Effector memory CD8-positive, alpha-beta T cell (primary cell): ENCODE data around the gene TAF8.
"Not testable (repeated sequence)": the region's sequence is repeated elsewhere in the genome, so short reads cannot be mapped to it uniquely, and the experiment has no call there.

Source experiments
- ATAC-seq: fragments of 150-1000 bp; cut with Tn5 transposase; replicated peaks from 2 replicates; pipeline ENCODE4 v1.10.0; 2021; ENCODE audit warnings: mild to moderate bottlenecking, moderate library complexity
- DNase-seq, 3 experiments: peaks; one replicate each; pipeline ENCODE4 v3.0.0; 2021
- H3K27ac Mint-ChIP-seq, 2 donors: one replicate each; pipeline ENCODE4 v1.8.0; 2022; ENCODE audit warnings: mild to moderate bottlenecking in 2 of 2, mixed read lengths in 2 of 2, moderate library complexity in 2 of 2
- H3K27me3 Mint-ChIP-seq, 2 donors: one replicate each; pipeline ENCODE4 v1.8.0; 2022; ENCODE audit warnings: mixed read lengths in 2 of 2
- H3K36me3 Mint-ChIP-seq: one replicate; pipeline ENCODE4 v1.8.0; 2022; ENCODE audit warnings: mild to moderate bottlenecking, moderate library complexity, mixed read lengths; ENCODE audit not compliant: insufficient read depth
- H3K4me1 Mint-ChIP-seq, 2 donors: one replicate each; pipeline ENCODE4 v1.8.0; 2022; ENCODE audit warnings: low read depth in 2 of 2, mixed read lengths in 2 of 2
- H3K4me3 Mint-ChIP-seq, 2 donors: one replicate each; pipeline ENCODE4 v1.8.0; 2022; ENCODE audit warnings: mild to moderate bottlenecking in 2 of 2, mixed read lengths in 2 of 2, moderate library complexity in 2 of 2
- H3K9me3 Mint-ChIP-seq, 2 donors: one replicate each; pipeline ENCODE4 v1.8.0; 2022; ENCODE audit warnings: mixed read lengths in 2 of 2
- total RNA-seq, 9 experiments: gene quantifications; one replicate each; lab custom pipeline; 2026; lab: John Stamatoyannopoulos, UW

TAF8 gene, protein sequence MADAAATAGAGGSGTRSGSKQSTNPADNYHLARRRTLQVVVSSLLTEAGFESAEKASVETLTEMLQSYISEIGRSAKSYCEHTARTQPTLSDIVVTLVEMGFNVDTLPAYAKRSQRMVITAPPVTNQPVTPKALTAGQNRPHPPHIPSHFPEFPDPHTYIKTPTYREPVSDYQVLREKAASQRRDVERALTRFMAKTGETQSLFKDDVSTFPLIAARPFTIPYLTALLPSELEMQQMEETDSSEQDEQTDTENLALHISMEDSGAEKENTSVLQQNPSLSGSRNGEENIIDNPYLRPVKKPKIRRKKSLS
- 43.0 to 93.1 (median 70.3) reads per million in 9 experiments for total RNA-seq

DNA sequence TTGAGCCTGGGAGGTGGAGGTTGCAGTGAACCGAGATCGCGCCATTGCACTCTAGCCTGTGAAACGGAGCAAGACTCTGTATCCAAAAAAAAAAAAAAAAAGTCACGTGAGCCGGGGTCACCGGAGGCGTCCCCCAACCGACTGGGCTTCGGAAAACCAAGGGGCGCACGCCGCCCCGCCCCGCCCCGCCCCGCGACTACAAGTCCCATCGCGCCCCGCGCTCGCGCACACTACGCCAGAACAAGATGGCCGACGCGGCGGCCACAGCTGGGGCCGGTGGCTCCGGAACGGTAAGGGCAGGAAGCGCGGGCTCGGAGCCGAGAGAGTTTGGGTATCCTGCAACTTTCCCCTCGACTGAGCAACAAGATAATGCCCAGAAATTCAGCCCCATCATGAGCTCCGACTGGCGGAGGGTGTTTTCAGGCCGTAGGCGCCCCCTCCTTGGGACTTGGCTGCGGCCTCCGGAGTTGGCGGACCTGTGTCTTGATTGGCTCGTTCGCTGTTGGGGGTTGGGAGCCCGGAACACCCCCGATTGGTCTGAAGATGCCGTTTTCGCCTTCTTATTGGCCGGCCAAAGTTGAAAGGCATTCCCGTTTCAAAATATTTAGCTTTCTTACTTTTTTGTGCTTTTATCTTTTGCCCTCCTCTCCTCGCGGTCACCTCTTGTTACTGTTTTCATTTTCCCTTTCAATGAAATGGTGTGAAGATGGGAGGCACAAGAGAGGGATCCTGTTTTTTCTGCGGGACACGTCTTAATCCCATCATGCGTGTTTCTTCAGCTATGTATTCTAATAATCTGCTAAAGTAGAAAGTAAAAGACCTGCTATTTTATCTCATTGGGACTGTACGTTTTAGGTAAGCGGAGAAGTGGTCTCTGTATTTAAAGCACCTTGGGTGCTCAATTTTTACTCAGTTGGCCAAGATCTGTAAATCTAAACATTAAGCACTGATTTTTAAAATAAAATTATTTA, at the start of gene TAF8:
TAF8 (plus strand) TSS at position 228 of the 971 bp plus-strand sequence; CDS start at position 246, 18 bp downstream.
- Mint-ChIP-seq H3K27me3 (no peaks in the 10 kb centered on the region), H3K4me1 (peaks cover 44 to 46% of the 10 kb centered on the region in 2 donors), H3K36me3 (peaks cover 49% of the 10 kb centered on the region), H3K9me3 (no peaks in the 10 kb centered on the region), H3K27ac (peak within 1 kb of the TSS; percentile 96 to 98), H3K4me3 (peak within 1 kb of the TSS; percentile 89 to 94)
- DNase-seq (peak; percentile 75 to 80 (median 78)), ATAC-seq (peak; percentile 67)

DNA sequence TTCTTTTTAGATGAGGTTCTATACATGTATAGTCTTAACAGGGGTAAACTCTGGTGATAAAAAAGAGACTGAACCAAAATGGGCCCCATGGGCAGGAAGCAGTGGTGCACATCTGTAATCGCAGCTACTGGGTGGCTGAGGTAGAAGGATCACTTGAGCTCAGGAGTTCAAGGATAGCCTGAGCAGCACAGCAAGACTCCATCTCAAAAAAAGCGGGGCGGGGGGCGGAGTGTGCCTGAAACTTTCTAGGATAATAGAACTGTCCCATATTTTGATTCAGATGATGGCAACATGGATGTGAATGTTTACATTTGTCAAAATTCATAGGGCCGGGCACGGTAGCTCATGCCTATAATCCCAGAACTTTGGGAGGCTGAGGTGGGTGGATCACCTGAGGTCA, 48.8 kb upstream of the TAF8 start:
- H3K27ac Mint-ChIP-seq = peak overlapping the region in 1 of 2 donors; percentile 66
- ATAC-seq = no peak

GRCh38 chr6:42003658-42004057, 46.7 kb upstream of the TAF8 start:
- not testable (repeated sequence) for ATAC-seq, DNase-seq, H3K4me3 Mint-ChIP-seq, H3K9me3 Mint-ChIP-seq, H3K27me3 Mint-ChIP-seq
- H3K4me1 Mint-ChIP-seq = peaks cover 27 to 47% of the 10 kb centered on the region in 2 donors
- peaks cover 76% of the 10 kb centered on the region for H3K36me3 Mint-ChIP-seq
- peak overlapping the region; percentile 51 to 60 for H3K27ac Mint-ChIP-seq

More for the DNA sequence above, 48.8 kb upstream of the TAF8 start:
- peaks cover 27 to 43% of the 10 kb centered on the region in 2 donors for H3K4me1 Mint-ChIP-seq
- no peak for DNase-seq
- no peaks in the 10 kb centered on the region for H3K27me3 Mint-ChIP-seq
- peaks cover 80% of the 10 kb centered on the region for H3K36me3 Mint-ChIP-seq
- H3K9me3 Mint-ChIP-seq = no peaks in the 10 kb centered on the region
- H3K4me3 Mint-ChIP-seq = peak overlapping the region in 1 of 2 donors; percentile 30

DNA sequence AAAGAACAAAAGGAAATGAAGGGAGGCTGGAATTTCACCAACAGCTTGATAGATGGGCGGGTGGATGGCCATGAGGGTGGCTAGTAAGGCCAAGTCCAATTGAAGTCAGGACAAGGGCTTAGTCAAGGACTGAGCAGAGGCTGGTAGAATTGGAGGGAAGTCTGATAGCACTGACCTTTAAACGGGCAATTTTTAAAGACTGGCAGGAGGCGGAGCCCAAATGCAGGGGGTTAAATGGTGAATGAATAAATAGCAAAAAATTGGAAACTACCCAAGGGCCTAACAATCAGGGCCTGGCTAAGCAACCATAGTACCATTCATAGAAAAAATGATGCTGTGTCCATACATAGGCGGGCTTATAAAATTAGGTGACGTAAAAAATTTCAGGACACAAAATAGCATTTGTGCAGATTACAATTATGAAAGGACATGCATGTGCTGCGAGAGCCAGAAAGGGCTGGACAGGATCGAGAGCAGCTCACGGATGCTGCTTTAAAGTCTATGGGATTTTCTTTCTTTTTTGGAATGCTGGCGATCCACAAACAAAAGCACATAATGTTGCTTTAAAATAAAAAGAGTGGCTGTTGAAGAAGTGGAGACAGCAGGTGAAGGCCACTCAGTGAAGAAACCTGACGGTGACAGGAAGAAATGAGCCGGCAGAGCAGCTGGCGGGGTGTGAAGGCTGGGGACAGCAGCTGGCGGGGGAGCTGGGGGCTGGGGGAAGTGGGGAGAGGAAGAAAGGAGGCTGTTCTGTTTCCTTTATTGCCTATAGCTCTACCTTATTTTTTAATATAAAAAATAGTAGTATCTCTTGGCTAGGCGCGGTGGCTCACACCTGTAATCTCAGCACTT, 42.8 kb upstream of the TAF8 start:
- Mint-ChIP-seq H3K27me3 (no peaks in the 10 kb centered on the region), H3K36me3 (peaks cover 58% of the 10 kb centered on the region), H3K4me3 (peak overlapping the region; percentile 70 to 75), H3K27ac (peak overlapping the region; percentile 88 to 91), H3K4me1 (peaks cover 44 to 56% of the 10 kb centered on the region in 2 donors), H3K9me3 (no peaks in the 10 kb centered on the region)
- peak; percentile 89 for ATAC-seq
- peak; percentile 18 to 40 (median 34) for DNase-seq

DNA sequence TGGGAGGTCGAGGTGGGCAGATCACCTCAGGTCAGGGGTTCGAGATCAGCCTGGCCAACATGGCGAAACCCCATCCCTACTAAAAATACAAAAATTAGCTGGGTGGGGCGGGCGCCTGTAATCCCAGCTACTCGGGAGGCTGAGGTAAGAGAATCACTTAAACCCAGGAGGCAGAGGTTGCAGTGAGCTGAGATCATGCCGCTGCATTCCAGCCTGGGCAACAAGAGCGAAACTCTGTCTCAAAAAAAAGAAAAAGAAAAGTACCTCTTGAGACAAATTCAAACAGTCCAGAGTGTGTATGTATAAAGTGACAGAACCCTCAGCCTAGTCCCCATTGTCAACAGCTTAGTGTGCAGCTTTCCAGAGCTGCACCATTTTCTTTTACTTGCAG, 42.2 kb upstream of the TAF8 start:
- peaks cover 48 to 61% of the 10 kb centered on the region in 2 donors for H3K4me1 Mint-ChIP-seq
- H3K27ac Mint-ChIP-seq = peak overlapping the region; percentile 88 to 91
- H3K27me3 Mint-ChIP-seq, ATAC-seq, H3K9me3 Mint-ChIP-seq, DNase-seq: not testable (repeated sequence)
- peak overlapping the region; percentile 70 to 75 for H3K4me3 Mint-ChIP-seq
- H3K36me3 Mint-ChIP-seq = peaks cover 57% of the 10 kb centered on the region

- Mint-ChIP-seq H3K27ac (peak overlapping the region; percentile 72 to 91), H3K9me3 (no peaks in the 10 kb centered on the region), H3K36me3 (peaks cover 57% of the 10 kb centered on the region), H3K4me1 (peaks cover 54 to 68% of the 10 kb centered on the region in 2 donors), H3K4me3 (peak overlapping the region; percentile 51 to 72), H3K27me3 (no peaks in the 10 kb centered on the region)
- no peak for ATAC-seq
- no peak for DNase-seq
Measured at GRCh38 chr6:42009844-42010184, 40.5 kb upstream of the TAF8 start.

DNA sequence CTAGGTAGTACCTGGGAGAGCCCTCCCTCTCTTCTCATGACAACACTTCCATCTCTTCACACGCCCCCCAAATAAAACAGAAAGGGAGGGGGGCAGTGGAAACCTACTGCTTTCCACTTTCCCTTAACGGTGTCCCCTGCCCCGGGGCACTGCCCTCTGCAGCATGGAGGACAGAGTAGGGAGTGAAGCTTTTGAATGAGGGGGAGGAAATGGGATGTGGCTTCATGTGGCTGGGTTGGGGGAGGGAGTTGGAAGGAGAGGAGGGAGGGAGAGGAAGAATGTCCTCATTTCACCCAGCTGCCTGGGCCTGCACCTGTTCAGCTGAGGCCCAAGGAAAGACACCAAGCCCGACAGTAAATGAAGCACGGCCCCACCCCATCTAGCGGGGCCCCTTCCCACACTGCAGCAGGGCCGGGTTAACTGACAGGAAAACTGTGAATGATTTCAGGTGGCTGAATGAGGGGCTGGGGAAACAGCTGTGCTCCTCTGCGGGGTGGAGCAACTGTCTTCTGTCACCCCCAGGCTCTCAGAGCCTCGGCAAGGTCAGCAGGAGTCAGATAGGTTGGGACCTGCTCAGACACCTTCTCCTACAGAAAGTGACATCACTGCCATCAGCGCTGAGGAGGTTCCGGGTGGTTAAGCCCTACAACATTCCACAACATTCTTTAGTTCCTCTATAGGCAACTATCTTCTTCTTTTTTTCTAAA, 40.0 kb upstream of the TAF8 start:
- Mint-ChIP-seq H3K27ac (peak overlapping the region; percentile 72 to 91), H3K4me3 (peak overlapping the region; percentile 51 to 72), H3K4me1 (peaks cover 57 to 67% of the 10 kb centered on the region in 2 donors), H3K27me3 (no peaks in the 10 kb centered on the region), H3K9me3 (no peaks in the 10 kb centered on the region), H3K36me3 (peaks cover 57% of the 10 kb centered on the region)
- ATAC-seq (peak; percentile 44), DNase-seq (no peak)

GRCh38 chr6:42010909-42011308, 39.4 kb upstream of the TAF8 start:
- peaks cover 56% of the 10 kb centered on the region for H3K36me3 Mint-ChIP-seq
- no peak for DNase-seq
- peak overlapping the region; percentile 72 to 91 for H3K27ac Mint-ChIP-seq
- ATAC-seq = no peak
- no peaks in the 10 kb centered on the region for H3K9me3 Mint-ChIP-seq
- H3K4me1 Mint-ChIP-seq = peaks cover 57 to 67% of the 10 kb centered on the region in 2 donors
- no peaks in the 10 kb centered on the region for H3K27me3 Mint-ChIP-seq
- peak overlapping the region; percentile 51 to 72 for H3K4me3 Mint-ChIP-seq

- Mint-ChIP-seq H3K4me1 (peaks cover 59 to 70% of the 10 kb centered on the region in 2 donors), H3K27me3 (no peaks in the 10 kb centered on the region), H3K4me3 (peak overlapping the region in 1 of 2 donors; percentile 18), H3K36me3 (peaks cover 70% of the 10 kb centered on the region), H3K27ac (peak overlapping the region; percentile 30 to 86), H3K9me3 (no peaks in the 10 kb centered on the region)
- DNase-seq (no peak), ATAC-seq (no peak)
Measured at GRCh38 chr6:42012501-42013133, 37.7 kb upstream of the TAF8 start.

DNA sequence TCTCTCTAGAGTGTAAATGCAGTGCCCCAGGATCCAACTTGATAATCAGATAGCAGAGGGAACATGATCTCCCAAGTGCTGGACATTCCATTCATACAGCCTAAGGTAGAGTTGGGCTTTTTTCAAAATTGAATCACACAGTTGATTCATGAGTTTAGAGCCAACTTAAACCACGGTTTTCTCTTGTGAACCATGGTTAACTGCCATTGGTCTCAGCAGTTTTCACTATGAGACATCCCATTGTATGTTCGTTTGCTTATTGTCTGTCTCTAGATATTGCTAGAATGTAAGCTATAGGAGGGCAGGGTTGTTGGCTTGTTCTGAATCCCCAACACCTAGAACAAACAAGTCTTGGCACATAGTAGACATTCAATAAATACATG, 37.2 kb upstream of the TAF8 start:
- DNase-seq (no peak), ATAC-seq (no peak)
- Mint-ChIP-seq H3K4me1 (peaks cover 57 to 65% of the 10 kb centered on the region in 2 donors), H3K27me3 (no peaks in the 10 kb centered on the region), H3K4me3 (peak overlapping the region in 1 of 2 donors; percentile 18), H3K36me3 (peaks cover 66% of the 10 kb centered on the region), H3K27ac (peak overlapping the region; percentile 30 to 86), H3K9me3 (no peaks in the 10 kb centered on the region)

DNA sequence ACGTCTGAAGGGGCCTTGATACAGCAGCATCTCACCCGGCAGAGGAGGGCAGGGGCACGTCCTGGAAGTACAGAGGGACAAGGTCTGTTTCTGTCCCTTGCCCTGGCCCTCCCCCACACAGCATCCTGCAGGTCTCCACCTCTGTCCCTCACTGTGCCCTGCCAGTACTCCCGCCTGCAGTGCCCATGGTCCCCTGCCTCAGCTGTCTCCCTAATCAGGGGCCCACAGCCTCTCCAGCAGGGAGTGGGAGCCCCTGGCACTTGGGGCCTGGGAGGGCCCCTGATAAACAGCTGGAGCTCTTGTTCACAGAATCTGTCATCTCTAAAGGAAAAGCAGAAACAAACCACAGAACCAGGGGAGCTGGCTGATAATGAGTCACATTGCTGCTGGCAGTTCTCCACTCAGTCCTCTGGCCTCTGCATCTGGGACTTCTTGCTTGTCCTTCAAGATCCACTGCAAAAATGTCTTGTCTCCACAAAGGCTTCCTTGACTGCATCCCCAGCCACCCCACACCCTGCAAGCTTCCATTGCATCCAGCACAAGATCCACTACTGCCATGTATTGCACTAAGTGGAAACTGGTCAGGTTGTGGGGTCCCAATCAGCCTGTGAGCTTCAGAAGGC, 33.2 kb upstream of the TAF8 start:
- Mint-ChIP-seq H3K4me3 (peak overlapping the region; percentile 57 to 59), H3K27me3 (no peaks in the 10 kb centered on the region), H3K27ac (peak overlapping the region; percentile 76 to 87), H3K9me3 (no peaks in the 10 kb centered on the region), H3K36me3 (peaks cover 67% of the 10 kb centered on the region), H3K4me1 (peaks cover 52 to 59% of the 10 kb centered on the region in 2 donors)
- DNase-seq (no peak), ATAC-seq (peak; percentile 16)
